H1 (cell line): ENCODE measurements around the gene UBIAD1. TPM values are rescaled to one million over a fixed set of nuclear protein-coding genes. Genes with fewer than 3 reads are reported as not detected.

Experiments
- BCL11A ChIP-seq, 2 experiments: IDR thresholded peaks; one replicate each; pipeline ENCODE4 v1.6.1; 2011; ENCODE audit warnings: low read depth in 2 of 2, low read length in 2 of 2, mild to moderate bottlenecking in 2 of 2
- CEBPB ChIP-seq: IDR thresholded peaks from 2 replicates; pipeline ENCODE4 v1.6.1; 2012; ENCODE audit warnings: low read depth, low read length
- HDAC6 ChIP-seq: IDR thresholded peaks from one replicate; pipeline ENCODE4 v1.7.1; 2012; ENCODE audit warnings: low read depth, mild to moderate bottlenecking, inconsistent platforms, low read length, moderate library complexity
- MAFK ChIP-seq: IDR thresholded peaks from 2 replicates; pipeline ENCODE4 v1.6.1; 2012; ENCODE audit warnings: low read depth, mild to moderate bottlenecking, improper control_type of control experiment, low read length
- PHF8 ChIP-seq: fragments of 200-600 bp; sonication (generic); conservative IDR thresholded peaks from 2 replicates; pipeline ENCODE4 v1.7.1; 2012; ENCODE audit warnings: low read depth, mild to moderate bottlenecking, inconsistent platforms, low read length, moderate library complexity
- polyA plus RNA-seq, 7 experiments: library from polyadenylated mRNA; depleted of rRNA in 3 of 7; stranded (reverse) in 5 of 7; unstranded in 2 of 7; fragments of >200 nt in 5 of 7; fragments of 200-250 nt in 2 of 7; gene quantifications; 1 replicate in 5 of 7; 2 replicates in 1 of 7; 4 replicates in 1 of 7; pipeline versions ENCODE4 v1.2.1 to v1.2.3, GENCODE V29; 2011 to 2013; ENCODE audit warnings: missing spikeins in 2 of 7, mixed read lengths in 2 of 7
- total RNA-seq: library from RNA; stranded (reverse); fragmentation: NEBNext Ultra II Directional; extraction: Animal tissue kit (Norgen Biotek cat#: 25700); gene quantifications from 2 replicates; pipeline ENCODE4 v1.2.1, GENCODE V29; 2021
- TF ChIP-seq, protein P1 (sequence below): IDR thresholded peaks from 2 replicates; pipeline ENCODE4 v1.6.1; 2012; ENCODE audit warnings: inconsistent platforms

UBIAD1 gene
- total and polyA plus RNA-seq, 2 of the 8 experiments (the other 6 are each of a cell fraction or from before 2014, with no cell fraction given), result 23.4 to 26.6 TPM

DNA sequence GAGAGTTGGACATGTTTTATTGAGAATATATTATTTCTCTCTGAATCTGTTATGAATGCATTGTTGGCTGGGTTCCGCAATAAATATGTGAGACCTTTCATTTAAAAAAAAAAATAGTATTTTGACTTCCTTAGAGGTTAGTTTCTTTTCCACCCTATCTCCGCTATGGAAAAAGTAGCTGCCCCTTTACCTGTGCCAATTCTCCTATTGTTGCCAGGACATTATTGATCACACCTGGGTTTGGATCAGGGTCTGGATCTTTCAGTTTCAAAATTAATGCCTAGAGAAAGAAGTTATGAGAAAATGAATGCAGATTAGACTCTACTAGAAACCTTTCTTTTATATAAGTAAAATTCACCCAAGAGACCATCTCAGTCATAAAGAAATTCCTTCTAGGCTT lies 39.8 kb upstream of the UBIAD1 start (continued):
- TF ChIP-seq MAFK (no peak), HDAC6 (no peak), BCL11A (IDR thresholded peaks at IDR 0.05; ENCODE audit: low read depth in 2 of 2, low read length in 2 of 2) (no peak), CEBPB (no peak), PHF8 (no peak)
- TF ChIP-seq, protein P1, sequence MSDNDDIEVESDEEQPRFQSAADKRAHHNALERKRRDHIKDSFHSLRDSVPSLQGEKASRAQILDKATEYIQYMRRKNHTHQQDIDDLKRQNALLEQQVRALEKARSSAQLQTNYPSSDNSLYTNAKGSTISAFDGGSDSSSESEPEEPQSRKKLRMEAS, result no peak
- TF ChIP-seq, all 59 proteins: peak for 0
